GM12878 (cell line): ENCODE measurements around the gene U2AF2. TPM values are rescaled to one million over a fixed set of nuclear protein-coding genes. Genes with fewer than 3 reads are reported as not detected.

Source experiments
- BCL11A ChIP-seq: IDR thresholded peaks from 2 replicates; pipeline ENCODE4 v1.6.1; 2011; ENCODE audit warnings: low read depth, low read length
- EED ChIP-seq: sonication (generic); IDR thresholded peaks from 2 replicates; pipeline ENCODE4 v1.6.1; 2016; ENCODE audit warnings: antibody characterized with exemption, low read depth
- HDAC6 ChIP-seq: fragments of 200-600 bp; sonication (generic); IDR thresholded peaks from one replicate; pipeline ENCODE4 v1.8.0; 2017; ENCODE audit warnings: antibody characterized with exemption; ENCODE audit not compliant: unreplicated experiment
- KDM1A ChIP-seq: fragments of 200-600 bp; sonication (generic); IDR thresholded peaks from 2 replicates; pipeline ENCODE4 v1.6.1; 2016; ENCODE audit warnings: borderline replicate concordance
- MEF2A ChIP-seq: IDR thresholded peaks from 2 replicates; pipeline ENCODE4 v1.6.1; 2011; ENCODE audit warnings: low read depth, mild to moderate bottlenecking, low read length, moderate library complexity; ENCODE audit not compliant: insufficient read depth
- PML ChIP-seq: IDR thresholded peaks from 2 replicates; pipeline ENCODE4 v1.6.1; 2012; ENCODE audit warnings: low read length, inconsistent platforms
- RB1 ChIP-seq: fragments of 450-650 bp; formaldehyde crosslinking; IDR thresholded peaks from 2 replicates; pipeline ENCODE4 v1.6.1; 2017; ENCODE audit warnings: mild to moderate bottlenecking, borderline replicate concordance
- RELB ChIP-seq: fragments of 450-650 bp; IDR thresholded peaks from 2 replicates; pipeline ENCODE4 v1.6.1; 2017; ENCODE audit warnings: low read depth, mild to moderate bottlenecking, moderate library complexity
- SKIL ChIP-seq: fragments of 450-650 bp; IDR thresholded peaks from 2 replicates; pipeline ENCODE4 v1.6.1; 2017; ENCODE audit warnings: mild to moderate bottlenecking, low read depth, inconsistent platforms; ENCODE audit not compliant: poor library complexity, severe bottlenecking
- SMAD5 ChIP-seq: IDR thresholded peaks from 2 replicates; pipeline ENCODE4 v1.6.1; 2016; ENCODE audit warnings: antibody characterized with exemption, low read depth
- SPI1 ChIP-seq: IDR thresholded peaks from 2 replicates; pipeline ENCODE4 v1.6.1; 2011; ENCODE audit warnings: low read depth, mild to moderate bottlenecking, low read length, moderate library complexity, borderline replicate concordance; ENCODE audit not compliant: insufficient read depth
- ZNF217 ChIP-seq: fragments of 450-650 bp; IDR thresholded peaks from 2 replicates; pipeline ENCODE4 v1.6.1; 2017; ENCODE audit warnings: antibody characterized with exemption, mild to moderate bottlenecking
- ZNF274 ChIP-seq: IDR thresholded peaks from one replicate; pipeline ENCODE4 v1.8.0; 2011; ENCODE audit not compliant: insufficient read length, insufficient read depth
- polyA plus RNA-seq, 11 experiments: library from polyadenylated mRNA; depleted of rRNA in 4 of 11; unstranded in 6 of 11; stranded (reverse) in 5 of 11; fragments of >200 nt; fragmentation: Nextera tagmentation in 4 of 11; fragmentation: Illumina TruSeq in 1 of 11; extraction: Ambion mirVana in 4 of 11; extraction: Trizol in 1 of 11; gene quantifications; 1 replicate in 1 of 11; 2 replicates in 10 of 11; pipeline versions ENCODE4 v1.2.1 to v1.2.3, GENCODE V29; 2011 to 2016; ENCODE audit warnings: inconsistent platforms in 2 of 11, missing spikeins in 2 of 11, low read depth in 1 of 11
- total RNA-seq, 4 experiments: library from RNA; depleted of rRNA in 3 of 4; stranded (reverse); fragments of >200 nt in 3 of 4; fragmentation: Illumina TruSeq in 1 of 4; extraction: Trizol in 1 of 4; gene quantifications; 2 replicates each; pipeline versions ENCODE4 v1.2.1 to v1.2.3, GENCODE V29; 2013 to 2021
- TF ChIP-seq, protein P1 (sequence below): fragments of 450-650 bp; IDR thresholded peaks from 2 replicates; pipeline ENCODE4 v1.6.1; 2017; ENCODE audit warnings: mild to moderate bottlenecking, moderate library complexity
- TF ChIP-seq, protein P2 (sequence below): fragments of 450-650 bp; formaldehyde crosslinking; IDR thresholded peaks from 2 replicates; pipeline ENCODE4 v1.4.0; 2020; ENCODE audit warnings: mild to moderate bottlenecking, moderate library complexity
- TF ChIP-seq, protein P3 (sequence below): IDR thresholded peaks from 2 replicates; pipeline ENCODE4 v1.6.1; 2011; ENCODE audit warnings: low read depth, mild to moderate bottlenecking, low read length, moderate library complexity, borderline replicate concordance; ENCODE audit errors: extremely low read depth

Gene U2AF2
- total and polyA plus RNA-seq, 10 of the 15 experiments (the other 5 are each of a cell fraction or from before 2014, with no cell fraction given): 3.0 to 338 (median 130) TPM

- TF ChIP-seq, protein P1, sequence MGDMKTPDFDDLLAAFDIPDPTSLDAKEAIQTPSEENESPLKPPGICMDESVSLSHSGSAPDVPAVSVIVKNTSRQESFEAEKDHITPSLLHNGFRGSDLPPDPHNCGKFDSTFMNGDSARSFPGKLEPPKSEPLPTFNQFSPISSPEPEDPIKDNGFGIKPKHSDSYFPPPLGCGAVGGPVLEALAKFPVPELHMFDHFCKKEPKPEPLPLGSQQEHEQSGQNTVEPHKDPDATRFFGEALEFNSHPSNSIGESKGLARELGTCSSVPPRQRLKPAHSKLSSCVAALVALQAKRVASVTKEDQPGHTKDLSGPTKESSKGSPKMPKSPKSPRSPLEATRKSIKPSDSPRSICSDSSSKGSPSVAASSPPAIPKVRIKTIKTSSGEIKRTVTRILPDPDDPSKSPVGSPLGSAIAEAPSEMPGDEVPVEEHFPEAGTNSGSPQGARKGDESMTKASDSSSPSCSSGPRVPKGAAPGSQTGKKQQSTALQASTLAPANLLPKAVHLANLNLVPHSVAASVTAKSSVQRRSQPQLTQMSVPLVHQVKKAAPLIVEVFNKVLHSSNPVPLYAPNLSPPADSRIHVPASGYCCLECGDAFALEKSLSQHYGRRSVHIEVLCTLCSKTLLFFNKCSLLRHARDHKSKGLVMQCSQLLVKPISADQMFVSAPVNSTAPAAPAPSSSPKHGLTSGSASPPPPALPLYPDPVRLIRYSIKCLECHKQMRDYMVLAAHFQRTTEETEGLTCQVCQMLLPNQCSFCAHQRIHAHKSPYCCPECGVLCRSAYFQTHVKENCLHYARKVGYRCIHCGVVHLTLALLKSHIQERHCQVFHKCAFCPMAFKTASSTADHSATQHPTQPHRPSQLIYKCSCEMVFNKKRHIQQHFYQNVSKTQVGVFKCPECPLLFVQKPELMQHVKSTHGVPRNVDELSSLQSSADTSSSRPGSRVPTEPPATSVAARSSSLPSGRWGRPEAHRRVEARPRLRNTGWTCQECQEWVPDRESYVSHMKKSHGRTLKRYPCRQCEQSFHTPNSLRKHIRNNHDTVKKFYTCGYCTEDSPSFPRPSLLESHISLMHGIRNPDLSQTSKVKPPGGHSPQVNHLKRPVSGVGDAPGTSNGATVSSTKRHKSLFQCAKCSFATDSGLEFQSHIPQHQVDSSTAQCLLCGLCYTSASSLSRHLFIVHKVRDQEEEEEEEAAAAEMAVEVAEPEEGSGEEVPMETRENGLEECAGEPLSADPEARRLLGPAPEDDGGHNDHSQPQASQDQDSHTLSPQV: peak; percentile 97
- TF ChIP-seq RB1 (peak; percentile 91), RELB (peak; percentile 58; the same call in 1 of the 2 replicates), ZNF217 (no peak), MEF2A (0 out of 2 replicates have a peak, but pooled peaks have one; percentile 7), PML (peak; percentile 88; the same call in 1 of the 2 replicates), SPI1 (no peak), KDM1A (no peak), HDAC6 (no peak), SKIL (no peak), EED (no peak), BCL11A (0 out of 2 replicates have a peak, but pooled peaks have one; percentile 29), SMAD5 (peak; percentile 78; the same call in 1 of the 2 replicates), ZNF274 (no peak)
- TF ChIP-seq, protein P2, sequence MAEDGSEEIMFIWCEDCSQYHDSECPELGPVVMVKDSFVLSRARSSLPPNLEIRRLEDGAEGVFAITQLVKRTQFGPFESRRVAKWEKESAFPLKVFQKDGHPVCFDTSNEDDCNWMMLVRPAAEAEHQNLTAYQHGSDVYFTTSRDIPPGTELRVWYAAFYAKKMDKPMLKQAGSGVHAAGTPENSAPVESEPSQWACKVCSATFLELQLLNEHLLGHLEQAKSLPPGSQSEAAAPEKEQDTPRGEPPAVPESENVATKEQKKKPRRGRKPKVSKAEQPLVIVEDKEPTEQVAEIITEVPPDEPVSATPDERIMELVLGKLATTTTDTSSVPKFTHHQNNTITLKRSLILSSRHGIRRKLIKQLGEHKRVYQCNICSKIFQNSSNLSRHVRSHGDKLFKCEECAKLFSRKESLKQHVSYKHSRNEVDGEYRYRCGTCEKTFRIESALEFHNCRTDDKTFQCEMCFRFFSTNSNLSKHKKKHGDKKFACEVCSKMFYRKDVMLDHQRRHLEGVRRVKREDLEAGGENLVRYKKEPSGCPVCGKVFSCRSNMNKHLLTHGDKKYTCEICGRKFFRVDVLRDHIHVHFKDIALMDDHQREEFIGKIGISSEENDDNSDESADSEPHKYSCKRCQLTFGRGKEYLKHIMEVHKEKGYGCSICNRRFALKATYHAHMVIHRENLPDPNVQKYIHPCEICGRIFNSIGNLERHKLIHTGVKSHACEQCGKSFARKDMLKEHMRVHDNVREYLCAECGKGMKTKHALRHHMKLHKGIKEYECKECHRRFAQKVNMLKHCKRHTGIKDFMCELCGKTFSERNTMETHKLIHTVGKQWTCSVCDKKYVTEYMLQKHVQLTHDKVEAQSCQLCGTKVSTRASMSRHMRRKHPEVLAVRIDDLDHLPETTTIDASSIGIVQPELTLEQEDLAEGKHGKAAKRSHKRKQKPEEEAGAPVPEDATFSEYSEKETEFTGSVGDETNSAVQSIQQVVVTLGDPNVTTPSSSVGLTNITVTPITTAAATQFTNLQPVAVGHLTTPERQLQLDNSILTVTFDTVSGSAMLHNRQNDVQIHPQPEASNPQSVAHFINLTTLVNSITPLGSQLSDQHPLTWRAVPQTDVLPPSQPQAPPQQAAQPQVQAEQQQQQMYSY (CRISPR knock-in tag): no peak
- TF ChIP-seq, protein P3, sequence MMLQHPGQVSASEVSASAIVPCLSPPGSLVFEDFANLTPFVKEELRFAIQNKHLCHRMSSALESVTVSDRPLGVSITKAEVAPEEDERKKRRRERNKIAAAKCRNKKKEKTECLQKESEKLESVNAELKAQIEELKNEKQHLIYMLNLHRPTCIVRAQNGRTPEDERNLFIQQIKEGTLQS: peak; percentile 68; the same call in 1 of the 2 replicates
Measured at GRCh38 chr19:55653651-55654322, 1.0 kb upstream of the U2AF2 start (continued).
